Measurements from ENCODE around the gene NHEJ1.

NHEJ1 gene

DNA sequence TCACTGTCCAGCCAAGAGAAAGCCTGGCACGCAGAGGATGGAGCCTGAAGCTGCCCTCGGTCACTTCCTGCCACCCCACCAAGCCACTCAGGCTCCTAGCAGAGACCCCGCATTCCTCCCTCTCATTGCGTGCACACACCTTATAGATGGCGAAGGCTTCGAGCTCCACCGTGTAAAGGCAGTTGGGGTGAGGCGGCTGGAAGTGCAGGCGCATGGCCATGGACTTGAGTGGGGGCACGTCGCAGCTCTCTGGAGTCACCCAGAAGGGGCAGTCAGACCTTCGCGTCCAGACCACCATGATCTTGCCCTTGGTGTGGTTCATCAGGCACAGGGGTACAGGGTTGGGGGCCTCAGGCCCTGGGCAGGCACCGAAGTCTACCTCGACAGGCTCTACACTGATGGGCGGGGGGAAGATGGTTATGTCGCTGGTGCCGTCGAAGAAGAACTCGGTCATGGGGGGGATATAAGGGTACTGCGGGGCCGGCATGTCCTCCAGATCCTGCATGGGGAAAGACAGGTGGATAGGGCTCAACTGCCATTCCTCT, 133.0 kb downstream of the NHEJ1 start:
- H3K4me3 ChIP-seq (ENCODE audit: low read length), result no peak overlapping the region
- DNase-seq (ENCODE audit: low read depth), result no peak
- TF ChIP-seq, protein P1, sequence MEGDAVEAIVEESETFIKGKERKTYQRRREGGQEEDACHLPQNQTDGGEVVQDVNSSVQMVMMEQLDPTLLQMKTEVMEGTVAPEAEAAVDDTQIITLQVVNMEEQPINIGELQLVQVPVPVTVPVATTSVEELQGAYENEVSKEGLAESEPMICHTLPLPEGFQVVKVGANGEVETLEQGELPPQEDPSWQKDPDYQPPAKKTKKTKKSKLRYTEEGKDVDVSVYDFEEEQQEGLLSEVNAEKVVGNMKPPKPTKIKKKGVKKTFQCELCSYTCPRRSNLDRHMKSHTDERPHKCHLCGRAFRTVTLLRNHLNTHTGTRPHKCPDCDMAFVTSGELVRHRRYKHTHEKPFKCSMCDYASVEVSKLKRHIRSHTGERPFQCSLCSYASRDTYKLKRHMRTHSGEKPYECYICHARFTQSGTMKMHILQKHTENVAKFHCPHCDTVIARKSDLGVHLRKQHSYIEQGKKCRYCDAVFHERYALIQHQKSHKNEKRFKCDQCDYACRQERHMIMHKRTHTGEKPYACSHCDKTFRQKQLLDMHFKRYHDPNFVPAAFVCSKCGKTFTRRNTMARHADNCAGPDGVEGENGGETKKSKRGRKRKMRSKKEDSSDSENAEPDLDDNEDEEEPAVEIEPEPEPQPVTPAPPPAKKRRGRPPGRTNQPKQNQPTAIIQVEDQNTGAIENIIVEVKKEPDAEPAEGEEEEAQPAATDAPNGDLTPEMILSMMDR (conservative IDR thresholded peaks at IDR 0.05; ENCODE audit: low read length), result no peak

DNA sequence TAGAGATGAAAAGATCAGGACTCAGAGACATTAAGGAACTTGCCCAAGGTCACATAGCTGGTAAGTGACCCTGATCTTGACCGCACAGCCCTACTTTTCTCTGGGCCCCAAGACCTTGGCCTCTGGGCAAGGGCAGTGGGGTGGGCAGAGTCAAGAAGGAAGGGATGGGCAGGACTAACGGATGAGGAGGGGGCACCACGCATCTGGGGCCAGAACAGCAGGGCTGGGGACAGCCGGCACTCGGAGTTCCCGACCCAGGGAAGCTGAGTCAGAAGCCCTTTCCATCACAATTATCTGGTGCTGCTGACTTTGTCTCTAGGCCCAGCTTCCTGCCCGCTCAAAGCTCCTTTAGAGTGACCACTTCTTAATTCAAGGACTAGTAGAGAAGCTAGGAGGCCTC, 133.7 kb downstream of the NHEJ1 start:
- H3K4me3 ChIP-seq (ENCODE audit: low read length), result no peak overlapping the region
- TF ChIP-seq, protein P1 (conservative IDR thresholded peaks at IDR 0.05; ENCODE audit: low read length), result no peak
- no peak for DNase-seq (ENCODE audit: low read depth)

DNA sequence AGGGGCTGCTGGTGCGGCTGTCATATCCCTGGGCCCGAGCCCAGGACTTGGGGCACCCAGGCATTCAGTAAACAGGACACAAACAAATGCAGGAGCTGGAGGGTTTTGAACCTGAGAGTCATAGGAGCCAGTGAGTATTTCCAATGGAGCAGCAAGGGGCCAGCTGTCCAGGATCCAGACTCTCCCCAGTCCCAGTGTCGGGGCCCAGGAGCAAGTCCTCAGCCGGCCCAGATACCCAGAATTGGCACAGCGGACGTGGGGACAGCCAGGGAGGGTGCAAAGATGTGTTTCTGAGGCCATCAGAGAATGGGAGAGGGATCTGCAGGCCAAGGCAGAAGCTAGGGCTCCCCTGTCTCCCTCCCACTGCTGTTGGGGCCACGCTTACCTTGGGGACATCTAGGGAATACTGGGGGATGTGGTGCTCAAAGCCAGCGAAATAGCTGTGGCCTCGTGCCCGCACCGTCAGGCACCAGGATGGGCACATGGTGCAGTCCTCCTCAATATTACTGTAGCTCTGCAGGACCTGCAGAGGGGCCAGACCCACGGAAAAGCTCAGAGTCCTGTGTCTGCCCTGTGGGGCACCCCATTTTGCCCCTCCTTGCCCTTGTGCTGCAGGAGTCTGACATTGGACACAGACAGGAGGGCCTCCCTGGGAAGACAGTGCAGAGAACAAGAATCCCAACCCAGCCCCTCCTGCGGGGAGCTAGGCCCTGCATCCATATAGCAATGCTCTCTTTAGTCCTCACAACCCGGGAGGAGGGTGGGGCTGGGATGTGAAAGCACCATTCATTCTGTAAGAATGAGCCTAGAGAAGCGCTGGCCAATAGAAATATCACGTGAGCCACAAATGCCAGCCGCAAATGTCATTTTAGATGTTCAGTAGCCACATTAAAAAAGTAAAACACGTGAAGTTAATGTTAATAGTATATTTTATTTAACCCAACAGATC, 134.7 kb downstream of the NHEJ1 start:
- H3K4me3 ChIP-seq (ENCODE audit: low read length), result no peak overlapping the region
- DNase-seq (ENCODE audit: low read depth), result no peak
- TF ChIP-seq, protein P1 (conservative IDR thresholded peaks at IDR 0.05; ENCODE audit: low read length), result no peak
